Activated CD4-positive, alpha-beta T cell treated with anti-CD3 and anti-CD28 coated beads, Interleukin-2, amount 50 U/mL, for 4 hours (primary cell): ENCODE measurements around the gene SPOUT1.
A peak's percentile ranks its signal among the peaks of the same experiment; 100 is the strongest.
"Not testable (repeated sequence)": the region's sequence is repeated elsewhere in the genome, so short reads cannot be mapped to it uniquely, and the experiment has no call there.

ENCODE experiments used
- DNase-seq, 2 experiments: peaks; one replicate each; pipeline ENCODE4 v3.0.0-alpha.2; 2020

SPOUT1 gene

DNA sequence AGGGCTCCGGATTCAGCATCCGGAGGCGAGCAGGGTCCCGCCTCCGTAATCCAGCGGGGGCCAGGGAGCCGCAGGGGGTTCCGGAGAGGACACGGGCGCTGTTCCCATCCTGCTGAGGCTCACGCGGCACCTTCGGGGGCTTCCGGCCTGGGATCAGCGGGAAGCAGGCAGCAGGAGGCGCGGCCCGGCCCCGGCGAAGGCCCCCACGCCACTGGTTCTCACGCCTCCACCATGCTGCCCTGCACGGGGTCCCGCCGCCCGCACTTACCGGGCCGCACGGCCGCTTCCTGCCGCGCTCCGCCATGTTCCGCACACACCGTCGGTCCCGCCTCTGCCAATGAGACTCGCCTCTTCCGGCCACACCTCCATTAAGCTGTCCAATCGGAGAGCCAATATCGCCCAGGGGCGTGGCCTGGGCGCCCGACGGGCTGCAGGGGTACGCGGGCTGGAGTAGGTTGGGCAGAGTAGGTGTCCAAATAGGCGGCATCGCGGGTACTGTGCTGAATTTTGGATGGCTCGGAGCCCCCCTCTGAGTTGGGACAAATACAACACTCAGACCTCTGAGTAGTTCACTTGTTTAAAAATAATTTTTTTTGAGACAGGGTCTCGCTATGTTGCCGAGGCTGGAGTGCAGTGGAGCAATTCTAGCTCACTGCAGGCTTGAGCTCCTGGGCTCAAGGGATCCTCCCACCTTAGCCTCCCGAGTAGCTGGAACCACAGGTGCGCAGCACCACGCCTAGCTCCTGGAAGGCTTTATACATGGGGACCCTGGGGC is at the start of gene SPOUT1:
Gene SPOUT1, minus strand, starts transcription at position 318 of the 775 bp plus-strand sequence. Its CDS starts 14 bp downstream, at position 304.
- DNase-seq = peak; percentile 89 to 90

DNA sequence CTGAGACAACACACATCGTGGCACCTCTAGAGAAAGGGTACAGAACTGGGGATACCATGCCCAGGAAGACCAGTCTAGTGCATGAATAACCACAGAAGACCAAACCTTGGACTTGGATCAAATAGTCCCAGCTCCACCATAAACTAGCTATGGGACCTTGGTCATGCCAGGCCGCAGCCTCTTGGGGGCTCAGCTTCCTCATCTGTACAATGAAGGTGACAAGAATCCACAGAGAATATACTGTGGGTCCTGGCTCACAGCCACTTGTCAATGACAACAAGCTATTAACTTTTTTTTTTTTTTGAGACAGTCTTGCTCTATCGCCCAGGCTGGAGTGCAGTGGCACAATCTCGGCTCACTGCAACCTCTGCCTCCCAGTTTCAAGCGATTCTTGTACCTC is 48.3 kb upstream of the SPOUT1 start:
- no peak for DNase-seq

GRCh38 chr9:128870941-128871265 is 41.3 kb upstream of the SPOUT1 start:
- DNase-seq = not testable (repeated sequence)

- no peak for DNase-seq
These were observed 40.7 kb upstream of the SPOUT1 start for GRCh38 chr9:128870128-128870940.

- peak; percentile 81 to 84 for DNase-seq
These were observed 34.1 kb upstream of the SPOUT1 start for GRCh38 chr9:128863647-128864046.

DNA sequence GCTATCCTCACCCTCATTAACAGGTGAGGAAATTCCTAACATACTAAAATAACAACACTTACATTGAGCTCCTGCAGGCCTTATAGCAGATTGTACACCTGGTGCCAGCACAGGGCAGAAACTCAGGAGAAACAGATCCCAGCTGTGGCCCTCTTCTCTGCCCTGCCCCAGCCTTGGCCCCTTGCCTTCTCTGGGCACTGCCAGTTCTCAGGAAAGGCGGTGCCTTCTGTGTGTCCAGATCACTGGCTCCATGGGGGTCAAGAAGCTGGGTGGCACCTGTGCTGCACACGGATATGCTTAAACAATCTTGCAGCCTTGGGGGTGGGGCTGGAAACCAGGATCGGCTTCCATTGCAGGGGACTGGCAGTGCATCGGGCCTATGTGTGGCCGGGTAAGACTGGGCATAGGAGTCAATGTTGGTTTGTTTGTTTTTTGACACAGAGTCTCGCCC is 32.8 kb upstream of the SPOUT1 start:
- DNase-seq = no peak

DNA sequence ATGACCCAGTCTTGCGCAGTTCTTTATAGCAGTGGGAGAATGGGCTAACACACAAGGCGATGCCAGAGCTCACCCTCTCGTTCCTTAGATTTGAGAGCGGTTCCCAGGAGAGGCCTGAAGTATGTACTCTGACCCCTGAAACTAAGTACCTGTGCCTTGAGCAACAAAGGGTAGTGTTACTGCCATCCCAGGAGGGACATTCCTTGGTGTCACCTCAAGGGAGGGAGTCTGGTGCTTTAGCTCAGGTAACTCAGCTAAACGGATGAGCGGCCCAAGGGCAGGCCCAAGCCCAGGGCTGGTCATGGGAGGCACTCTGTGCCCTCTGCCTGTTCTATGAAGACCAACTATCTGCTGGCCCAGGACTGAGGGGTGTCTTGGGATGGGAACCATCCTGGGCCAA is 31.9 kb upstream of the SPOUT1 start:
- no peak for DNase-seq

- no peak for DNase-seq
These were observed 31.3 kb upstream of the SPOUT1 start for GRCh38 chr9:128860937-128861336.

DNA sequence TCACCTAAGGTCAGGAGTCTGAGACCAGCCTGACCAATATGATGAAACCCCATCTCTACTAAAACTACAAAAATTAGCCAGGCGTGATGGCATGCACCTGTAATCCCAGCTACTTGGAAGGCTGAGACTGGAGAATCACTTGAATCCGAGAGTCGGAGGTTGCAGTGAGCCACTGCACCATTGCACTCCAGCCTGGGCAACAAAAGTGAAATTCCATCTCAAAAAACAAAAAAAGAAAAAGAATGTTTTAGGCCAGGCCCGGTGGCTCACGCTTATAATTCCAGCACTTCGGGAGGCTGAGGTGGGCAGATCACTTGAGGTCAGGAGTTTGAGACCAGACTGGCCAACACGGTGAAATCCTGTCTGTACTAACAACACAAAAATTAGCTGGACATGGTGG is 28.9 kb upstream of the SPOUT1 start:
- DNase-seq = not testable (repeated sequence)

GRCh38 chr9:128854454-128854853 is 24.9 kb upstream of the SPOUT1 start:
- not testable (repeated sequence) for DNase-seq

DNA sequence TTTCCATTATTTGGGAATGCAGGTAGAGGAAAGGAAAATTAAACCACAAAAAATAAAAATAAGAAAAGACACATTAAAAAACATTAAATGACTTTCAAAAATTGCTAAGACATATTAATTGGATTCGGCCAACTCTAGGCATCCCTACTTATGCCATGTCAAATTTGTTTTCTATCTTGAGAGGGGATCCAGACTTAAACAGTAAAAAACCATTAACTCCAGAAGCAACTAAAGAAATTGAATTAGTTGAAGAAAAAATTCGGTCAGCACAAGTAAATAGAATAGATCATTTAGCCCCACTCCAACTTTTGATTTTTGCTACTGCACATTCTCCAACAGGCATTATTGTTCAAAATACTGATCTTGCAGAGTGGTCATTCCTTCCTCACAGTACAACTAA is 23.1 kb upstream of the SPOUT1 start:
- DNase-seq = not testable (repeated sequence)

GRCh38 chr9:128851779-128852600 is 22.4 kb upstream of the SPOUT1 start:
- DNase-seq = not testable (repeated sequence)

- not testable (repeated sequence) for DNase-seq
These were observed 21.4 kb upstream of the SPOUT1 start for GRCh38 chr9:128851024-128851423.

DNA sequence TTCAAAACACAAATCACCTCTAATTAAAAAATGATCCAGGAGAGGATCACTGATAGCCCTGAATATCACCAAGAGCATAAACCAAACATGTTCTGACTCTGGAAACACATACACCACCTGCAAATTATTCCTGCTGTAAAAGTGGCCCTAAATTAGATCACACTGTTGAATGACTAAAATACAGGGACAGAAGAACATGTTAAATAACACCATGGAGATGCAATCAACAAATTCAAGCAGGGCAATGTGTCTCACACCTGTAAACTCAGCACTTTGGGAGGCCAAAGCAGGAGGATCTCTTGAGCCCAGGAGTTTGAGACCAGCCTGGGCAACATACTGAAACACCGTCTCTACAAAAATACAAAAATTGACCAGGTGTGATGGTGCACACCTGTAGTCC is 18.2 kb upstream of the SPOUT1 start:
- no peak for DNase-seq

- DNase-seq = no peak
These were observed 17.1 kb upstream of the SPOUT1 start for GRCh38 chr9:128846680-128847030.

DNA sequence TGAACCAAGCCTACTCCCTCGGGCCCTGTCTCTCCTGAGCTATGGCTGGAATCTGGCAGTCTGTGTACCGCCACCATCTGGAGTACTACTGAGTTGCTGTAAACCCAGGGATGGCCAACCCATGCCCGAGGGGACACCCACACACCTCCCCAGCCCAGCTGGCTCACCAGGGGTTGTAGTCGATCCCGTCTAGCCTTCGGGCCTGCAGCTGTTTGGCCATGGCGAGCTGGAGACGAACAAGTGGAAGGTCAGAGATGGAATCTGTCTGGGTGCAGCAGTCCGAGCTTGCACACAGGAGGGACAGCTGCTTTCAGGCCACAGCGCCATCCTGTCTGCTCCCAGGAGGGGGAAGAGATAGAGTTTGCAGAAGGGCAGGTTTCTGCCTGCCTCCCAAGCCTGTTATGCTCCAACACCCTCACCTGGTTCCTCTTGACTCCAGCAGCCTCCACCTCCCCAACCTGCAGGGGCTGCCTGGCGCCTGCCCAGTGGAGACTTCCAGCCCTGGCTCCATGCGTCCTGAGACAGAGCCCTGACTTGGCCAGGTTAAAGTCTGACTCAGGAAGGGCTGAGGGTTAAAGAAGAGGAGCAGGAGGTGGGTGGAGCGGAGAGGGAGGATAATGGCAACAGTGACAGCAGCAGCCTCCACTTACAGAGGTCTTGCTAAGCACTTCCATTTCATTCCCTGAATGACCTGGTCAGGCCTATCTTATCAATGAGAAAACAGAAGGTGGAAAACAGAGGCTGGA is 15.8 kb upstream of the SPOUT1 start:
- no peak for DNase-seq

- DNase-seq = not testable (repeated sequence)
These were observed 13.6 kb upstream of the SPOUT1 start for GRCh38 chr9:128843171-128843570.

- no peak for DNase-seq
These were observed 12.3 kb upstream of the SPOUT1 start for GRCh38 chr9:128841694-128842492.

GRCh38 chr9:128840524-128840923 is 10.9 kb upstream of the SPOUT1 start:
- no peak for DNase-seq

GRCh38 chr9:128838338-128838737 is 8.7 kb upstream of the SPOUT1 start:
- no peak for DNase-seq

DNA sequence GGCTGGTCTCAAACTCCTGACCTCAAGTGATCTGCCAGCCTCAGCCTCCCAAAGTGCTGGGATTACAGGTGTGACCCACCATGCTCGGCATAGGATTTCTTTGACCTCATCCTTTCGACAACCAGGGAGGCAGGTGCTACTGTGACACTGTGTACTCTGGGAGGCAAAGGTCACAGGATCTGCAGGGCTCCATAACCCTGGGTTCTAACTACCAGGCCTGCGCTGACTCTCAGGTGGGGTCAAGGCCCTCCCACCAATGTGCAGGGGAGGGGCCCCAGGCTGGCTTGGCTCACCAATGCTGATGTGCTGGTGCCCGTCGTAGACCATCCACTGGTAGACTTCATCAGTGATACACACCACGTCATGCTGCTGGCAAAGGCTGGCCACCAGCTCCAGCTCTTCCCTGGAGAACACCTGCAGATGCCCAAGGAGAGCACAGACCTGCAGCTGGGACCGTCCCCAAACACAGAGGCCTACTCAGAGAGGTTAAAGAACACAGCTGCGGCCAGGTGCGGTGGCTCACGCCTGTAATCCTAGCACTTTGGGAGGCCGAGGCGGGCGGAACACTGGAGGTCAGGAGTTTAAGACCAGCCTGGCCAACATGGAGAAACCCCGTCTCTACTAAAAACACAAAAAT is 7.0 kb upstream of the SPOUT1 start:
- no peak for DNase-seq
